HT1080 (cell line): ENCODE measurements around the gene TRIM46. TPM values are rescaled to one million over a fixed set of nuclear protein-coding genes. Genes with fewer than 3 reads are reported as not detected.
A peak's percentile ranks its signal among the peaks of the same experiment; 100 is the strongest.
"Not testable (repeated sequence)": the region's sequence is repeated elsewhere in the genome, so short reads cannot be mapped to it uniquely, and the experiment has no call there.

ENCODE experiments used
- DNase-seq: peaks from one replicate; pipeline ENCODE4 v3.0.0-alpha.2; 2015; ENCODE audit warnings: low read depth
- small RNA-seq: library from RNA; depleted of rRNA; stranded (forward); fragments of <200 nt; gene quantifications from one replicate; pipeline ENCODE3, GENCODE V24; 2014
- total RNA-seq: library from RNA; depleted of rRNA; stranded (reverse); fragments of >200 nt; shearing (Covaris generic); gene quantifications from 2 replicates; pipeline ENCODE4 v1.2.3, GENCODE V29; 2014; rRNA removed

TRIM46 gene
- total RNA-seq, 1 experiment from 2014 or later, result 4.1 TPM

- DNase-seq, result no peak
Measured at GRCh38 chr1:155226910-155227260, 53.2 kb downstream of the TRIM46 start.

DNA sequence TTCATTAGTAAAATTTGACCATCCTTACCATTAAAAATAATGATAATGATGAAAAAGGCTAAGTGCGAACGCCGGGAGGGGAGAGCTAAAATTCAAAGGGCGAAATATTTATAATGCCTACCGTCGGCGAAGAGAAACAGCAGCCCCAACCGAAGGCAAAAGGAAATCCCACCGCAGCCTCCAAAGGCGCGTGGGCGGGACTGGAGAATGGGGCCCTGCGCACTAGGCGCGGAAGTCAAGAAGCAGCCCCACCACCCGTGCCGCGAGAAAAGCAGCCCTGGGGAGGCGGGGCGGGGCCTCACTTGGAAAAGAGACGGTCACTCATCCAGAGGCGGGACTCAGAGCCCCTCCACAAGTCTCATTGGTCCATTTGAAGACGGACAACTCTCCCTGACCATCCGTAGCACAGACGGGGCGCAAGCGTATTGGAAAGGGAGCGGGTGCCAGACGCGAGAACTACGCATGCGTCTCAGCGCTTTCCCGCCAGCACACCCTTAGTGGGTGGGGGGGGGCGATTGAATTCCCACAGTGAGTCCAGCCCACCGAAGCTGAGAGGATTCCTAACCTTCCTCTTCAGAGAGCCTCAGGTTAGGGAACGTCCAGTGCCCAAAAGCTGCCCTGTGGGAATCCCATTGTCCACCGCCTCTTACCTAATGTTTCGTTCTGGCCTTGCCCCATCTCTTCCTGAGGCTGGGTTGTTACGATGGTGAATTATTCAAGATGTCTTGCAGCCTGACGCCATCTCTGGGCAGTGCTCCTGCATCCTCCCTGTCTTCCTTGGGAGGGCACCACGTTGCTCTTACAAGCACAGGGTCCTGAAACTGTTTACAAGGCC, 53.8 kb downstream of the TRIM46 start:
- peak; percentile 99 for DNase-seq

- DNase-seq, result no peak
Measured at GRCh38 chr1:155228096-155228427, 54.4 kb downstream of the TRIM46 start.

GRCh38 chr1:155231302-155231701, 57.7 kb downstream of the TRIM46 start:
- not testable (repeated sequence) for DNase-seq

DNA sequence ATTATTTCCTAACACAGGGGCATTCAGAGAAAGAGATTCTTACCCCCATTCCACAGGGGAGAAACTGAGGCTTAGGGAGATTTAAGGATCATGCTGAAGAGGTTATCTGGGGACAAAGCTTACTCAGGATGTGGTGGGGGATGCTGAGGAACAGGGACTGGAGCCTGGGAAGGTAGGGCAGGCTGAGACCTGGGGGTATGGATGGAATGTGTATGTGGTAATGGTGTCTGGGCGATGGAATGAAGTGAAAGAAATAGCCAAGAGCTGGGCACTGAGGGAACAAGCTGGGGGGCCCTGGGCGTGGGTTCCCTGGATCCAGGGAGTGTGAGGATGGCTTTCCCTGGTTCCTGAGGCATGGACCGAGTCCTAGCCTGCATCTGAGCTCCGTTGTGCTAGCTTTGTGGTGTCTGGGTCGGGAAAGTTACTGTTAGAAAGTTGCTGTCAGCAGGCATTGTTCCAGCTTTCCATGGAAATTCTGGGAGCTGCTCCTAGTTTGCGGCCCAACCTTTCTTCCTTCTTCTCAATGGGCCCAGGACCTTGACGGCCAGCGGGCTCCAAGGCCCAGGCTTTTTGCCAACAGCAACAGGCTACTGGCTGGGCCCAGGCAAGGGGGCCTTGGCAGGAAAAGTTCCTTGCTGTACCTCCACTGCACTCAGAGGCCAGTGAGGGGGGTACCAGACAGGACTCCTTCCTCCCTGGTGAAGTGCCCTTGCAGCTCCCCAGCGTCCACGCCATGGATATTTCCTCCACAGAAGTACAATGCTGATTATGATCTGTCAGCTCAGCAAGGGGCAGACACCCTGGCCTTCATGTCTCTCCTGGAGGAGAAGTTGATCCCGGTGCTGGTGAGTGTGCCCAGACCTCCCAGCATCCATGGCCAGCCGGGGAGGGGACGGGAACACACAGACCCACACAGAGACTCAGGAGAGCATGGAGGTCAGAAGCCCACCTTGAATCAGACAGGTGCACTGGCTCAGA, 58.6 kb downstream of the TRIM46 start:
- not testable (repeated sequence) for DNase-seq

GRCh38 chr1:155233502-155233901, 59.9 kb downstream of the TRIM46 start:
- not testable (repeated sequence) for DNase-seq

Small RNA genes within 50 kb of the gene (small RNA-seq; reads per million reads assigned to genes)
- not detected for gene HMGN2P18

Other genes with a start within 250 kb of the TRIM46 start
- 6.2 and 10.8 TPM in 2 replicates for gene PMVK, start 237.1 kb upstream of the TRIM46 start, total RNA-seq
- gene PBXIP1, start 217.8 kb upstream of the TRIM46 start, total RNA-seq, result 12.0 and 13.9 TPM in 2 replicates
- gene PYGO2, start 212.1 kb upstream of the TRIM46 start, total RNA-seq, result 26.3 and 32.4 TPM in 2 replicates
- gene SHC1, start 203.1 kb upstream of the TRIM46 start, total RNA-seq, result 126 and 173 TPM in 2 replicates
- 210 and 222 TPM in 2 replicates for gene CKS1B, start 199.2 kb upstream of the TRIM46 start, total RNA-seq
- 49.5 and 50.0 TPM in 2 replicates for gene FLAD1, start 190.5 kb upstream of the TRIM46 start, total RNA-seq
- 0.64 TPM in 1 of 2 replicates, not detected in the other for gene LENEP, start 180.3 kb upstream of the TRIM46 start, total RNA-seq
- gene ZBTB7B, start 171.0 kb upstream of the TRIM46 start, total RNA-seq, result 18.9 and 22.2 TPM in 2 replicates
- 0.03 TPM in 1 of 2 replicates, not detected in the other for gene DCST2, start 140.1 kb upstream of the TRIM46 start, total RNA-seq
- 0.17 TPM in 1 of 2 replicates, not detected in the other for gene DCST1, start 140.0 kb upstream of the TRIM46 start, total RNA-seq
- 198 and 262 TPM in 2 replicates for gene ADAM15, start 122.5 kb upstream of the TRIM46 start, total RNA-seq
- gene EFNA4, start 110.1 kb upstream of the TRIM46 start, total RNA-seq, result 8.4 and 11.0 TPM in 2 replicates
- gene EFNA3, start 95.0 kb upstream of the TRIM46 start, total RNA-seq, result 3.3 and 7.0 TPM in 2 replicates
- gene EFNA1, start 46.0 kb upstream of the TRIM46 start, total RNA-seq, result 1.4 and 3.6 TPM in 2 replicates
- 36.9 and 42.2 TPM in 2 replicates for gene SLC50A1, start 38.0 kb upstream of the TRIM46 start, total RNA-seq
- 36.0 and 42.9 TPM in 2 replicates for gene DPM3, start 33.3 kb upstream of the TRIM46 start, total RNA-seq
- 126 and 170 TPM in 2 replicates for gene KRTCAP2, start 545 bp upstream of the TRIM46 start, total RNA-seq
- gene THBS3, start 34.0 kb downstream of the TRIM46 start, total RNA-seq, result 2.7 and 3.1 TPM in 2 replicates
- 50.0 and 54.0 TPM in 2 replicates for gene MTX1, start 34.8 kb downstream of the TRIM46 start, total RNA-seq
- gene ENTREP3, start 81.6 kb downstream of the TRIM46 start, total RNA-seq, result 7.7 and 15.3 TPM in 2 replicates
- gene SCAMP3, start 88.5 kb downstream of the TRIM46 start, total RNA-seq, result 124 and 158 TPM in 2 replicates
- gene CLK2, start 99.7 kb downstream of the TRIM46 start, total RNA-seq, result 19.1 and 26.0 TPM in 2 replicates
- 0.84 and 1.1 TPM in 2 replicates for gene HCN3, start 103.6 kb downstream of the TRIM46 start, total RNA-seq
- gene PKLR, start 127.6 kb downstream of the TRIM46 start, total RNA-seq, result not detected in 2 replicates
- gene FDPS, start 135.0 kb downstream of the TRIM46 start, total RNA-seq, result 233 and 262 TPM in 2 replicates
- 40.1 and 46.7 TPM in 2 replicates for gene RUSC1, start 147.0 kb downstream of the TRIM46 start, total RNA-seq